ENCODE results near the gene FNBP1L. TPM values are rescaled to one million over a fixed set of nuclear protein-coding genes. Genes with fewer than 3 reads are reported as not detected.

The FNBP1L gene
- total RNA-seq, 1 donor from 2014 or later, result 78.6 TPM

GRCh38 chr1:93483606-93484005 is 35.7 kb downstream of the FNBP1L start:
- no peaks in the 10 kb centered on the region for H3K36me3 ChIP-seq (ENCODE audit: control insufficient read depth, insufficient read depth, low read length)
- H3K4me3 ChIP-seq (ENCODE audit: low read depth, low read length), result no peak overlapping the region
- TF ChIP-seq CTCF (IDR thresholded peaks at IDR 0.05; ENCODE audit: insufficient read depth, low read length, poor library complexity, severe bottlenecking), result no peak
- H3K27me3 ChIP-seq (ENCODE audit: control insufficient read depth, insufficient read depth, low read length), result no peaks in the 10 kb centered on the region
- DNase-seq (ENCODE audit: low read depth), result no peak

GRCh38 chr1:93488207-93488606 is 40.3 kb downstream of the FNBP1L start:
- no peak for TF ChIP-seq CTCF (IDR thresholded peaks at IDR 0.05; ENCODE audit: insufficient read depth, low read length, poor library complexity, severe bottlenecking)
- Histone ChIP-seq H3K36me3 (ENCODE audit: control insufficient read depth, insufficient read depth, low read length) (no peaks in the 10 kb centered on the region), H3K27me3 (ENCODE audit: control insufficient read depth, insufficient read depth, low read length) (no peaks in the 10 kb centered on the region), H3K4me3 (ENCODE audit: low read depth, low read length) (no peak overlapping the region)
- no peak for DNase-seq (ENCODE audit: low read depth)

GRCh38 chr1:93489756-93490155 is 41.8 kb downstream of the FNBP1L start:
- H3K4me3 ChIP-seq (ENCODE audit: low read depth, low read length), result no peak overlapping the region
- DNase-seq (ENCODE audit: low read depth), result no peak
- TF ChIP-seq CTCF (IDR thresholded peaks at IDR 0.05; ENCODE audit: insufficient read depth, low read length, poor library complexity, severe bottlenecking), result no peak
- H3K36me3 ChIP-seq (ENCODE audit: control insufficient read depth, insufficient read depth, low read length), result no peaks in the 10 kb centered on the region
- no peaks in the 10 kb centered on the region for H3K27me3 ChIP-seq (ENCODE audit: control insufficient read depth, insufficient read depth, low read length)

GRCh38 chr1:93490357-93490756 is 42.4 kb downstream of the FNBP1L start:
- H3K27me3 ChIP-seq (ENCODE audit: control insufficient read depth, insufficient read depth, low read length), result no peaks in the 10 kb centered on the region
- H3K36me3 ChIP-seq (ENCODE audit: control insufficient read depth, insufficient read depth, low read length), result no peaks in the 10 kb centered on the region
- TF ChIP-seq CTCF (IDR thresholded peaks at IDR 0.05; ENCODE audit: insufficient read depth, low read length, poor library complexity, severe bottlenecking), result no peak
- no peak overlapping the region for H3K4me3 ChIP-seq (ENCODE audit: low read depth, low read length)
- DNase-seq (ENCODE audit: low read depth), result no peak

- no peak overlapping the region for H3K4me3 ChIP-seq (ENCODE audit: low read depth, low read length)
Measured at GRCh38 chr1:93495911-93496310, 48.0 kb downstream of the FNBP1L start.

More at GRCh38 chr1:93495911-93496310, 48.0 kb downstream of the FNBP1L start:
- no peaks in the 10 kb centered on the region for H3K27me3 ChIP-seq (ENCODE audit: control insufficient read depth, insufficient read depth, low read length)
- no peaks in the 10 kb centered on the region for H3K36me3 ChIP-seq (ENCODE audit: control insufficient read depth, insufficient read depth, low read length)
- DNase-seq (ENCODE audit: low read depth), result no peak
- TF ChIP-seq CTCF (IDR thresholded peaks at IDR 0.05; ENCODE audit: insufficient read depth, low read length, poor library complexity, severe bottlenecking), result no peak
